NCI-H128 (cell line): Measurements from ENCODE around the gene PCNX2.
A peak's percentile ranks its signal among the peaks of the same experiment; 100 is the strongest.

ENCODE experiments used
- DNase-seq: peaks from one replicate; lab custom pipeline; 2025; ENCODE audit not compliant: unreplicated experiment; lab: John Stamatoyannopoulos, UW

PCNX2 gene

DNA sequence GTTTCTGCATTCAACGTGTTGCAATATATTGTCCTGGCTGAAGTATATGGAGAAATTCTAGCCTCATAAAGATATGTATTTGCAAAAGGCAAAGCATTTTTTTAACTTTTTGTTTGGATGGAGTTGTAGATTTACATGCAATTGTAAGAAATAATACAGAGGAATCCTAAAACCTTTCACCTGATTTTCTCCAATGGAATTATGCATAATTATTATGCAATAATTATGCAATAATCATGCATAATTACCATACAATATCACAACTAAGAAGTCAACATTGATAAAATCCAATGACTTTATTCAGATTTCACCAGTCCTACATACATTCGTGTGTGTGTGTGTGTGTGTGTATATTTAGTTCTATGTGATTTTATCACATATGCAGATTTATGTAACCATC lies 24.5 kb upstream of the PCNX2 start:
- DNase-seq, result no peak

DNA sequence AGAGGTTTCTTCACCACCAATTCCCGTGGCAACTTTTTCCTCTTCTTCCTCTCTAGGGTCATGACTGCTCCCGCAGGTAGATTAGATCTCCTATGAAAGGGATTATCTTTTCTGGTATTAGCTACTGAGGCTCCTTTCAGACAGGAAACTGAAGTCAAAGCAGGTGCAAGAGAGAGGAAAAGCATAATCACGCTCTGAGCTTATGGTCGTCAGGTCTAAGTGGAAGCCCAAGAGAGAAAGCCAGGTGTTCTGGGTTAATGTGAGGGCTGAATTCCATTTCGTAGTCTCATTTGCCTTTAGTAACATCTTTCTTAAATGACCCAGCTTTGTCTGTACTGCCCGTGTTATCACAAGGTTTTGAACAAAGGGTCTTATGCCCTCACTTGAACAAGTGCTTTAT lies 23.7 kb upstream of the PCNX2 start:
- no peak for DNase-seq

DNA sequence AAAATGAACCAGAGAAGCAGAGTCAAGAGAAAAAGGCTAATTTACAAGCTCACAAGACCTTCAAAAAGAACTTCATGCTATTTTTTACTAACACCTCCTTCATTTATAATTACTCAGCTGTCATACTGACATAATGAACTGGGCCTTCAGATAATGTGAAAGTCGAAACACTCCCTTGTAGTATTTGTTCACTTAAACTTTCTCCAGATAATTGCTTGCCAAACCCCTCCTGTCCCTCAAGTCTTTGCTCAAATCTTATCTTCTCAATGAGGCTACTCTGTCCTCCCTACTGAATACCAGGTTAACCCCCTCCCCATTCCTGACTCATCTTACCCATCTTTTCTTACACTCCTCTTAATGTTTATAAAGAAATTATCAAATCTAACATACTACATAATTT lies 20.9 kb upstream of the PCNX2 start:
- no peak for DNase-seq

- DNase-seq, result no peak
Measured at GRCh38 chr1:233315718-233316301, 20.3 kb upstream of the PCNX2 start.

DNA sequence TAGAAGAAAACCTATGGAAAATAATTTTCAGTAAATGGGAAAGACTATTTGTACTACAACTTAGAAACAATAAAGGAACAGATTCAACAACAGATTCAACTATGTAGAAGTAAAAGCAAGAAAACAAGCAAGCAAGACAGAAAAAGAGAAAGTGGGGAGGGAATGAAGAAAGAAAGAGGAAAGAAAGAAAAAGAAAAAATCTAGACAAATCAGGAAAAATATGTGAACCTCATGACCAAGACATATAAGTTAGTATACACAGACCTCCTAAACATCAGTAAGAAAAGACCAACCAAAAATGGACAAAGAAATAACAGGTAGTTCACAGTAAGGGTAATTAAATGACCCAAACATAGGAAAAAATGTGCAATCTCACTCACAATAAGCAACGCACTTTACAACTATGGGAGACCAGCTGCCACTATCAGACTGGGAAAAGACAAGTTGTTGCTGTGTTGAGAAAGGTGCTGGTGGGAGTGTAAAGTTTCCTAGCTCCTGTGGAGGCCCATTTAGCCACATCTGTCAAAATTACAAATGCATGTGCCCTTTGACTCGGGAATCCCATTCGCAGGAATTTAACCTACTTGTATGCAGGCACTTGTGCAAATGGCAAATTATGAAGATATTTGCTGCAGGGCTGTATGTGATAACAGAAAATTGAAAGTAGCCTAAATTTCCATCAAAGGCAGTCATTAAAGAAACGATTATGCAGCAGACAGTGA lies 18.1 kb upstream of the PCNX2 start:
- no peak for DNase-seq

- DNase-seq, result peak; percentile 20
Measured at GRCh38 chr1:233304489-233305102, 9.1 kb upstream of the PCNX2 start.

- DNase-seq, result no peak
Measured at GRCh38 chr1:233300326-233300725, 4.8 kb upstream of the PCNX2 start.

GRCh38 chr1:233299450-233299849 lies 3.9 kb upstream of the PCNX2 start:
- DNase-seq, result no peak

DNA sequence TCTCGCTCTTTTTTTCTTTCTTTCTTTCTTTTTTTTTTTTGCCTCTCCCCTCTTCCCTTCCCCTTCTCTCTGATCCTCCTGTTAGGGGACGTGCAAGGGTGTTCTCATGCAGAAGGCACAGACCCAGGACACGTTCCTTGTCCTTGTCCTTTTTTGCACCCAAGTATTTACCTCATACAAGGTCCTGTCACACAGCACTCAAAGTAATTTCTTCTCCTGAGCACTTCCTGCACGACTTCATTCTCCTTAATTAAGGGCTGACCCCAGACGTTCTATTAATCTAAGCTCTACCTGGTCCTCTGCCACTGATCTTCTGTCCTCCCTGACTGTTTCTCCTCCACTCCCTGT lies 424 bp upstream of the PCNX2 start:
- no peak for DNase-seq

DNA sequence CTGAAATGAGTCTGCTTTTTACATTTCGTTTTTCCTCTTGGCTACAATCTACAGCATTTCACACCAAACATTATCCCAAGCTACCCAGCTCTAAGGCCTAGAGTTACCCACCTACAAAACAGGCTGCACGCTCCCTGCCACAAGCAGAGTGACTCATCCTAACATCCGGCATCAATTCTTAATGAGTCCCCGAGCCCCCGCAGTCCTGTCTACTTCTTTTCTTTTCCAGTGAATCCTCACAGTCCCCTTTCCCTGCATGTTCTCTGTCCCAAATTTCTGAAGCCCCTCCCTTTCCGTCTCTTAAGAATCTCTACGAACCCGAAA lies 650 bp downstream of the PCNX2 start:
- no peak for DNase-seq

DNA sequence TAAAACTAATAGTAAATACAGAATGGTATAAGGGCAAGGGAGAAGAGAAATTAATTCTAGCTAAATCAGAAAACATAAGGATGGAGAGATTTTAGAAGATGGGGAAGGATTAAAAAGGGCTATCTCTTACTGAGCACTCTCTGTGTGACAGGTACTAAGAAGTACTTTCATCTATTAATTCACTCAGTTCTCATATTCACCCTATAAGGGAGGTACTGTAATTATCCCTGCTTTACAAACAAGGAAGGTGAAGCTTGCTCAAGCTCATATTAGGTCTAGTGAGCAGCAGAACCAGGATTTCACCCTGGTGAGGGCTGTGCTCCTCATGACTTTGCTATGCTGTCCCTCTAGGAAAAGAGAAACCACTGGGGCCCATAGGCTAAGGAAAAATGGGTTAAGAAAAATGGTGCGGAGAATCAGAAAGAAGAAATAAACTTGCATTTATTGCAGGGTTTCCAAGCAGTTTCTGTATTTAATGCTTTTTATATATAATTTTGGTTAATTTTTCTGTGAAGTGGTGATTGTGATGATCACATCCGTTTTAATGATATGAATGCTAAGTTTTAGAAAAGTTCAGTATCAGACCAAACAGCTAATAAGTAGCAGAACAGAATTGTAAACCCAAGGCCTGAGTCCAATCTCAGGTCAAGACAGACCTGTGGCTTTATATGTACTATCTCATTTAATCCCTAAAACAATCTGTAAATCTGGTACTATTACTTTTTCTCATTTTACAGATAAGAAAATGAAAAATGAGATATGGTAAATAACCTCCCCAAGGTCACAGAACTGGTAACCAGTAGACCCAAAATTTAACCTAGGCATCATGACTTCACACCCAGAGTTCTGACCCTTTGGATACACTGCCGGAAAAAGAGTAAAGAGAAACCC lies 1.7 kb downstream of the PCNX2 start:
- no peak for DNase-seq

DNA sequence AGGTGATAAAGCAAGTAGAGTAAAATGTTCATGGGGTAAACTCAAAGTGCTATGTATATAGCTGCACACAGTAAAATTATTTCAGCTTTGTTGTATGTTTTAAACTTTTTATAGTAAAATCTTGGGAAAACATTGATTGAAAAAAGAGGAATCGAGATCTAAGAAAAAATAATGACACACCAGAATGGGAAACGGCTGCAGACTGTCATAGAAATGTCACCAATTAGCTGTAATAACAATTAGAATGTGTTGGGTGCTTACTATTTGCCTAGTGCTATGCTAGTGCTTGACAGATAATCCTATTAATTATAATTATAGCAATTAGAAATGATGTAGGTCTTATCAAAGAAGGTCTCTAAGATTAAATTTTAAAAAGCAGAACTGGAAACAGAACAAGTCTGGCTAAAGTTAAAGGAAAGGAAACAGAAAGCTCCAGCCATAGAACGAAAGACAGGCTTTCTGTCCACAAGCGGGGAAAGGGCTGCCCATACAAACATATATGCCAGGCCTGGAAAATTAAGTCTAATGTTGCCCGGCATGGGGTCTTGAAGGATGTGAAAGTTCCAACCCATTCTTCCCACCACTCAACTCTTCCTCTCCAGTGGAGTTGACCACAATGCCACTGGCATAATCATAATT lies 5.0 kb downstream of the PCNX2 start:
- DNase-seq, result no peak

- peak; percentile 68 for DNase-seq
Measured at GRCh38 chr1:233289676-233290075, 5.8 kb downstream of the PCNX2 start.

- DNase-seq, result no peak
Measured at GRCh38 chr1:233282582-233282886, 13.0 kb downstream of the PCNX2 start.

GRCh38 chr1:233281711-233282581 lies 13.6 kb downstream of the PCNX2 start:
- no peak for DNase-seq

- no peak for DNase-seq
Measured at GRCh38 chr1:233279971-233280370, 15.6 kb downstream of the PCNX2 start.

- no peak for DNase-seq
Measured at GRCh38 chr1:233278631-233279030, 16.9 kb downstream of the PCNX2 start.

DNA sequence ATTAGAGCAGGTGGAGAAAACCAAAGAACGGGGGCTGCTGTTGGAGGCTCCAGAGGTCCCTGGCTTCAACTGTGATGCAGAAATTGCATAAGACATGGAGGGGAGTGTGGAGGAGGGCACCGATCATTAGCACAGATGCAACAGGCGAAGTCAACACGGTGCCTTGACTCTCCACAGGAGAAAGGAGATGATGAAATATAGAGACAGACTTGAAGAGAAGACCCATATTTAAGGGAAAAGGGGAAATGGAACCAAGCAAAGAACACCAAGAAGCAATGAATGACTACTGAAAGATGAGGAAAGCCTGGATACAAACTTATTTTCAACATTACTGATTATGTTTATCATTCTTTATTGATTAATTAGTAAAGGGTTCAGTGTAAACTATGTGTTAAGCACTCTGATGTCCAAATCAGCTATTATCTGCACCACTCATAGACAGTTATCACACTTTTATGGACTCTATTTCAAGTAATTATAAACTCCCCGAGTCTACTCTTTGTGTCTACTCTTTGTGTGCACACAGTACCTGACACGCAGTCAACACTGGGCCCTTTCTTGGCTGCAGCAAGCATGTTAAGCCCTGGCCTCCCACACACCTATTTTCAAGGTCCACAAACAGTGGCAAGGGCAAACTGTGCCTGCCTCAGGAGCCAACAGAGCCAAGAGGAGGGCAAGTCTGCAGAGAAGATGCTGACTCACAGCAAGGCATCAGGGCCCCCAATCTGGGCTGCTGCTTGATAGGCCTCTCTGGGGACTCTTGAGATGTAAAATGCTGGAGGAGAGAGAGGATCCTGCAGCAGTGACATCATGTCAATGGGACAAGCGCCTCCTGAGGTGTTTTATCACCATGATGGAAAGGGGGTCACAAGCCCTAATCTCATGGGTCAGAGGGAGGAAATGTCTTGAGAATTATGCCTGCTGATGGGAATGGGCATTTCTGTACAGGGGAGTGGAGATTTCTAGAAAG lies 17.6 kb downstream of the PCNX2 start:
- DNase-seq, result no peak

GRCh38 chr1:233269656-233270055 lies 25.9 kb downstream of the PCNX2 start:
- no peak for DNase-seq
